PC-9 (cell line): ENCODE results near the gene PON1. TPM values are rescaled to one million over a fixed set of nuclear protein-coding genes. Genes with fewer than 3 reads are reported as not detected.

Experiments used
- BruUV-seq: library from RNA; stranded (reverse); fragments of 400-500 nt; replicated peaks from 2 replicates; lab custom pipeline; 2021; lab: Mats Ljungman, UMichigan
- CTCF ChIA-PET: fragments of 300-600 bp; sonication (Branson Sonifier 250); formaldehyde crosslinking; loops from one replicate; lab custom pipeline; 2022; ENCODE audit warnings: antibody characterized with exemption; lab: Charles Lee
- POLR2A ChIA-PET: fragments of 300-600 bp; sonication (Branson Sonifier 250); formaldehyde crosslinking; loops from one replicate; lab custom pipeline; 2022; ENCODE audit warnings: antibody characterized with exemption; ENCODE audit not compliant: unreplicated experiment; lab: Charles Lee
- DNase-seq, 2 experiments: peaks; one replicate each; pipeline versions ENCODE4 v3.0.0 to v3.0.0-alpha.2; 2015 to 2022; ENCODE audit warnings: mixed read lengths in 1 of 2
- H2AFZ ChIP-seq: fragments of 200-600 bp; sonication (generic); 2 replicates; pipeline ENCODE4 v1.8.1; 2017; ENCODE audit warnings: antibody characterized with exemption
- H3F3A ChIP-seq: fragments of 200-600 bp; sonication (generic); 2 replicates; pipeline ENCODE4 v1.8.1; 2017; ENCODE audit warnings: antibody characterized with exemption, mild to moderate bottlenecking, low read depth; ENCODE audit not compliant: insufficient read depth
- H3K27ac ChIP-seq: fragments of 200-600 bp; sonication (generic); 2 replicates; pipeline ENCODE4 v1.6.1; 2016; ENCODE audit warnings: mixed run types
- H3K27me3 ChIP-seq: fragments of 200-600 bp; sonication (generic); 2 replicates; pipeline ENCODE4 v1.6.1; 2016; ENCODE audit warnings: low read depth, mixed run types; ENCODE audit not compliant: insufficient read depth
- H3K36me3 ChIP-seq: fragments of 200-600 bp; sonication (generic); 2 replicates; pipeline ENCODE4 v1.6.1; 2016; ENCODE audit warnings: low read depth, mixed run types
- H3K4me1 ChIP-seq: fragments of 200-600 bp; sonication (generic); replicated peaks from 2 replicates; pipeline ENCODE4 v1.6.1; 2016; ENCODE audit warnings: mixed run types; ENCODE audit not compliant: insufficient read depth
- H3K4me2 ChIP-seq: fragments of 200-600 bp; sonication (generic); 2 replicates; pipeline ENCODE4 v1.6.1; 2017; ENCODE audit warnings: mixed run types
- H3K4me3 ChIP-seq: fragments of 200-600 bp; sonication (generic); 2 replicates; pipeline ENCODE4 v1.6.1; 2016; ENCODE audit warnings: mixed run types
- H3K79me2 ChIP-seq: fragments of 200-600 bp; sonication (generic); 2 replicates; pipeline ENCODE4 v1.6.1; 2017; ENCODE audit warnings: low read depth, mixed run types
- H3K9me2 ChIP-seq: fragments of 200-600 bp; sonication (generic); 2 replicates; pipeline ENCODE4 v1.8.1; 2017; ENCODE audit warnings: mild to moderate bottlenecking; ENCODE audit not compliant: insufficient read depth
- H3K9me3 ChIP-seq: fragments of 200-600 bp; sonication (generic); 2 replicates; pipeline ENCODE4 v1.8.1; 2016; ENCODE audit warnings: low read depth; ENCODE audit not compliant: insufficient read depth
- H4K20me1 ChIP-seq: fragments of 200-600 bp; sonication (generic); 2 replicates; pipeline ENCODE4 v1.8.1; 2017; ENCODE audit not compliant: insufficient read depth
- CTCF ChIP-seq: fragments of 200-600 bp; sonication (generic); conservative IDR thresholded peaks from 2 replicates; pipeline ENCODE4 v1.6.1; 2017; ENCODE audit warnings: mixed run types, antibody characterized with exemption, mild to moderate bottlenecking, moderate library complexity
- EZH2 ChIP-seq: fragments of 200-600 bp; sonication (generic); IDR thresholded peaks from 2 replicates; pipeline ENCODE4 v1.8.0; 2017; ENCODE audit warnings: antibody characterized with exemption, low read depth
- intact Hi-C: fragments of 100-400 bp; cut with micrococcal nuclease; formaldehyde crosslinking; loops from one replicate; pipeline ENCODE4 v1.10.0; 2022; ENCODE audit not compliant: unreplicated experiment
- total RNA-seq: library from RNA; stranded (reverse); gene quantifications from 2 replicates; pipeline ENCODE4 v1.2.3, GENCODE V29; 2021

The PON1 gene
- total RNA-seq, 1 experiment from 2014 or later = not detected

- CTCF ChIA-PET = interaction anchor here (0.5 kb wide), 1 partner anchor 39 kb away, joined by 4 read pairs; no protein-coding TSS in a partner anchor
These were observed 7.7 kb downstream of the PON1 start for GRCh38 chr7:95316588-95316987.

GRCh38 chr7:95312561-95312960, 11.8 kb downstream of the PON1 start:
- TF ChIP-seq EZH2 = no peak
- no peak for TF ChIP-seq CTCF
- intact Hi-C loops = no loop called here
- BruUV-seq = no TSS peak
- H3K9me3 ChIP-seq = no peaks in the 10 kb centered on the region
- ChIA-PET CTCF (no interaction called here), POLR2A (no interaction called here)
- H3K4me2 ChIP-seq = no peak overlapping the region
- no peaks in the 10 kb centered on the region for H3K4me1 ChIP-seq
- H2AFZ ChIP-seq = no peak overlapping the region
- H3F3A ChIP-seq = no peaks in the 10 kb centered on the region
- H3K27me3 ChIP-seq = no peaks in the 10 kb centered on the region
- no peak for DNase-seq
- no peaks in the 10 kb centered on the region for H3K79me2 ChIP-seq
- no peak overlapping the region for H3K27ac ChIP-seq
- H3K36me3 ChIP-seq = no peaks in the 10 kb centered on the region
- no peak overlapping the region for H3K4me3 ChIP-seq
- no peaks in the 10 kb centered on the region for H4K20me1 ChIP-seq
- H3K9me2 ChIP-seq = no peaks in the 10 kb centered on the region

More at GRCh38 chr7:95316588-95316987, 7.7 kb downstream of the PON1 start:
- Histone ChIP-seq H3K4me2 (no peak overlapping the region), H2AFZ (no peak overlapping the region), H3K4me3 (no peak overlapping the region), H3K4me1 (no peaks in the 10 kb centered on the region), H3K9me2 (no peaks in the 10 kb centered on the region), H3F3A (no peaks in the 10 kb centered on the region), H3K36me3 (no peaks in the 10 kb centered on the region), H3K27me3 (no peaks in the 10 kb centered on the region), H3K9me3 (no peaks in the 10 kb centered on the region), H3K27ac (no peak overlapping the region), H4K20me1 (no peaks in the 10 kb centered on the region), H3K79me2 (no peaks in the 10 kb centered on the region)
- no TSS peak for BruUV-seq
- POLR2A ChIA-PET = no interaction called here
- no peak for DNase-seq
- intact Hi-C loops = no loop called here
- TF ChIP-seq CTCF (no peak), EZH2 (no peak)

GRCh38 chr7:95311389-95311788, 12.9 kb downstream of the PON1 start:
- TF ChIP-seq CTCF (no peak), EZH2 (no peak)
- no TSS peak for BruUV-seq
- intact Hi-C loops = no loop called here
- Histone ChIP-seq H3K4me2 (no peak overlapping the region), H3K79me2 (no peaks in the 10 kb centered on the region), H3K27ac (no peak overlapping the region), H3K9me3 (no peaks in the 10 kb centered on the region), H3K9me2 (no peaks in the 10 kb centered on the region), H2AFZ (no peak overlapping the region), H4K20me1 (no peaks in the 10 kb centered on the region), H3K27me3 (no peaks in the 10 kb centered on the region), H3K4me1 (no peaks in the 10 kb centered on the region), H3K36me3 (no peaks in the 10 kb centered on the region), H3K4me3 (no peak overlapping the region), H3F3A (no peaks in the 10 kb centered on the region)
- no peak for DNase-seq
- ChIA-PET POLR2A (no interaction called here), CTCF (no interaction called here)
